PC-3 (cell line): ENCODE results near the gene MUL1.

Experiments
- CTCF ChIP-seq: fragments of 300-600 bp; sonication (generic); conservative IDR thresholded peaks from 2 replicates; pipeline ENCODE4 v1.5.1; 2017; ENCODE audit warnings: antibody characterized with exemption, low read depth, mild to moderate bottlenecking, low read length
- EZH2 ChIP-seq: fragments of 300-600 bp; sonication (generic); IDR thresholded peaks from one replicate; pipeline ENCODE4 v1.6.1; 2017; ENCODE audit warnings: antibody characterized with exemption, mild to moderate bottlenecking, low read length; ENCODE audit not compliant: unreplicated experiment
- EZH2phosphoT487 ChIP-seq: fragments of 300-600 bp; sonication (generic); IDR thresholded peaks from 2 replicates; pipeline ENCODE4 v1.6.1; 2018; ENCODE audit warnings: mild to moderate bottlenecking, antibody characterized with exemption, low read length, borderline replicate concordance

- TF ChIP-seq CTCF, result no peak
- no peak for TF ChIP-seq EZH2
- no peak for TF ChIP-seq EZH2phosphoT487
Measured at GRCh38 chr1:20480243-20480944, 27.6 kb downstream of the MUL1 start.
